GM10266 (cell line): ENCODE results near the gene PIGS.
"Not testable (repeated sequence)": the region's sequence is repeated elsewhere in the genome, so short reads cannot be mapped to it uniquely, and the experiment has no call there.

ENCODE experiments used
- DNase-seq: peaks from one replicate; pipeline ENCODE4 v3.0.0; 2012; ENCODE audit errors: extremely low spot score
- TF ChIP-seq, protein P1 (sequence below): IDR thresholded peaks from 2 replicates; pipeline ENCODE4 v1.5.1; 2012; ENCODE audit warnings: mild to moderate bottlenecking, low read depth; ENCODE audit not compliant: control insufficient read depth, insufficient read depth; ENCODE audit errors: missing control alignments

The PIGS gene

DNA sequence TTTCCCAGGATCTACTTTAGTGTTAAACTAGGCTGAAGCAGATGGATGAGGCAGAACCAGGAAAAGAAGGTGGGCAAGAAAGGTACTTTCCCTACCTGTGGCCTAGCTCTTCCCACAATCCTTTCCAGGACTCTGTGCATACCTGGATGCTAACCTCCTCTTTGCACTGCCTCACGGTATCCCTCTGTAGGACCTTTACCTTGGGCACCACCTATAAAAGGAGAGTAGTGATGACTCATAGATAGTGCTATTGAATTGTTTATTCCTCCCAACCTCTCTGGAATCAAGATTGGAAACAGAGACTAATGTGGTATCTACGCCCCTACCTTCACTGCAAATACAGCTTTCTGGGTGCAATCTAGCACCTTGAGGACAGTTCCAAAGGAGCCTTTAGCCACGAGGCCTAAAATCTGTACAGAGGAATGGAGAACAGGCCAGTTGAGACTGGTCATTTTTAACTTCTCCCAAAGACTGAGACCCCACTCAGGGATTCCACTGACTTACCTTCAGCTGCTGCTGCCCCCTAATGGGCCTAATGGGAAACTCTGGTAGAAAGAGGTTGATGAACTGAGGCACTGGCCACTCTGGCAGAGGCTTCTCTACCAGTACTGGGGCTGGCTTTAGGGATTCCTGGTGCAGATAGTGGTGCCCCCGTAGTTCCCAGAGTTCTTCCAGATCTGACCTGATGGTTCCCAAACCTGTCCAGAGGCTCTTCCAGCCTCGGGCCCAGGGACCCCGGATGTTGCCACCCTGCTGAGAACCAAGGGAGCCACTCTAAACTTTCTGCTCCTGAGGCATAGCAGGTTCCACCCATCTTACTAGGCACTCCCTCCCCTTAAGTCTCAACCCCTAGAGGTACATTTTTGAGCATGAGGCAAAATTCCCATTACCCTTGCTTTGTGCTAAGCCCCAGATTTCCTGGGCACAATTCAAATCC lies 41.9 kb upstream of the PIGS start:
- TF ChIP-seq, protein P1, sequence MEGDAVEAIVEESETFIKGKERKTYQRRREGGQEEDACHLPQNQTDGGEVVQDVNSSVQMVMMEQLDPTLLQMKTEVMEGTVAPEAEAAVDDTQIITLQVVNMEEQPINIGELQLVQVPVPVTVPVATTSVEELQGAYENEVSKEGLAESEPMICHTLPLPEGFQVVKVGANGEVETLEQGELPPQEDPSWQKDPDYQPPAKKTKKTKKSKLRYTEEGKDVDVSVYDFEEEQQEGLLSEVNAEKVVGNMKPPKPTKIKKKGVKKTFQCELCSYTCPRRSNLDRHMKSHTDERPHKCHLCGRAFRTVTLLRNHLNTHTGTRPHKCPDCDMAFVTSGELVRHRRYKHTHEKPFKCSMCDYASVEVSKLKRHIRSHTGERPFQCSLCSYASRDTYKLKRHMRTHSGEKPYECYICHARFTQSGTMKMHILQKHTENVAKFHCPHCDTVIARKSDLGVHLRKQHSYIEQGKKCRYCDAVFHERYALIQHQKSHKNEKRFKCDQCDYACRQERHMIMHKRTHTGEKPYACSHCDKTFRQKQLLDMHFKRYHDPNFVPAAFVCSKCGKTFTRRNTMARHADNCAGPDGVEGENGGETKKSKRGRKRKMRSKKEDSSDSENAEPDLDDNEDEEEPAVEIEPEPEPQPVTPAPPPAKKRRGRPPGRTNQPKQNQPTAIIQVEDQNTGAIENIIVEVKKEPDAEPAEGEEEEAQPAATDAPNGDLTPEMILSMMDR: peak; percentile 68
- DNase-seq: peak; percentile 53

DNA sequence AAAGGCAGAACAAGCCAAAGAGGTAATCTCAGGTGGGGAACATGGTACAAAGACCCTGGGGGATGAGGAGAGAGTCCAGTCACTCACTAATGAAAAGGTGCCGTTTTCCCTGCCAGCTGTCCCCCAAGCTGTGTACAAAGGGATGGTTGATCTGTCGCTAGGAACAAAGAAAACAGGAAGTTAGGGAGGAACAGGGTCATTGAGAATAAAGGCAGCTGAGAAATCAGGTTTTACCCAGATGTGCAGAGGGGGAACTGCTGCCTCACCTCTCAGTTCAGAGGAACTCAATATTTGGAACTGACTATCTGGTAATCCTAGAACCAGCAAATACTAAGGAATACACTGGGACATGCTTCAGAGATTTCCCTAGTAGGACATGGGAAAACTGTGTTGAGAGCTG lies 41.2 kb upstream of the PIGS start:
- no peak for DNase-seq
- TF ChIP-seq, protein P1: no peak

DNA sequence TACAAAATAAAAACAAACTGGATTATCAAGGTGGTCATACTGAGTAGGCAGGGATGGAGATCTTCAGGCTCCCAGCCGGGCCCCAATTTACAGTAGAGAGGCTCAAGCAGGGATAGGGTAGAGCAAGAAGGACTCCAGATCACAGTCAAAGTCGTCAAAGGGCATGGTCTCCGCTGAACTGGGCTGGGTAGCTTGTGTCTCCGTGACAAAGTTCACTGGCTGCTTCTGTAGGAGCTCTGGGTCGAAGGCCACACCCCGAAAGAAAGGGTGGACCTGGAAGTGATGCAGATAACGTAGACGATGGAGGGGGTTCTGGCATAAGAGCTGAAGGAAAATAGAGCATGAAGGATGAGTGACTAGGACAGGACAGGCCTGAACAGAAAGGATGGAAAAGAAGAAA lies 39.1 kb upstream of the PIGS start:
- TF ChIP-seq, protein P1: no peak
- DNase-seq: no peak

DNA sequence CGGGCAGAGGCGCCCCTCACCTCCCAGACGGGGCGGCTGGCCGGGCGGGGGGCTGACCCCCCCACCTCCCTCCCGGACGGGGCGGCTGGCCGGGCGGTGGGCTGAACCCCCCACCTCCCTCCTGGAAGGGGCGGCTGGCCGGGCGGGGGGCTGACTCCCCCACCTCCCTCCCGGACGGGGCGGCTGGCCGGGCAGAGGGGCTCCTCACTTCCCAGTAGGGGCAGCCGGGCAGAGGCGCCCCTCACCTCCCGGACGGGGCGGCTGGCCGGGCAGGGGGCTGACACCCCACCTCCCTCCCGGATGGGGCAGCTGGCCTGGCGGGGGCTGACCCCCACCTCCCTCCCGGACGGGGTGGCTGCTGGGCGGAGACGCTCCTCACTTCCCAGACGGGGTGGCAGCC lies 32.7 kb upstream of the PIGS start:
- not testable (repeated sequence) for DNase-seq

DNA sequence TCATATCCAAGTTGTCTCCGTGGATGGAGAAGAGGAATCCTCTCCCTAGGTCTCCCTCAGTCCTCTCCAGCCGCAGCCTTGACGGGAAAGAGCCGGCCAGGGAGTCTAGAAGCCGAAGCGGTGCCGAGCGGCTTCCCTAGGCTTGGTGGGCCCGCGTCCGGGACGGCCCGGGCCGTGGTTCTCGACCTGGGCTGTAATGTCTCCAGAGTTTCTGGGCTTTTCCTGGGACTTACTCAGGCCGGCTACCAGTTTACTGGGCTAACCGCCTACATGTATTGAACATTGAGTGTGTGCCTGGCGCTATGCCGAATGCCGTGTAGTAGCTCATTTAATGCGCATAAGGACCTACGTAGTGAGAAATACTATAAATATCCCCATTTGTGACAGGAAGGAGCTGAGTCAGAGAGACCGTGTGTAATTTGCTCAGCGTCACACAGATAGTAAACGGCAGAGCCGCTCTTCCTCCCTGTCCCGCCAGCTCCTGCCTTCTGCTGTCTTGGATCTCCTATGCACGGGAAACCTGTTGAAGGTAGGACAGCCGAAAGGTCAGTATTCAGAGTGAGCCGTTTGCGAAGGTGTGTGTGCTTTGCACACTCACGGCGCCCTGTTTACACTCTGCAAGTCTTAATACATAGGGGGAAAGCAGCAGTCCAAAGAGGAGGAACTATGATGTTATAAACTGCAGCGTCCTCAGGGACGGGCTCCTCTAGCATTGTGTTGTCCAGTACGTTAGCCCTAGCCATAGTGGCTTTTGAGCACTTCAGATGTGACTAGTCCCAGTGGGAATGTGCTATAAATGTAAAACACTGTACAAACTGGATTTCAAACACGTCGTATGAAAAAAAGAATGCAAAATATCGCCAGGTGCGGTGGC lies 28.2 kb upstream of the PIGS start:
- peak; percentile 84 for DNase-seq
- TF ChIP-seq, protein P1: no peak

DNA sequence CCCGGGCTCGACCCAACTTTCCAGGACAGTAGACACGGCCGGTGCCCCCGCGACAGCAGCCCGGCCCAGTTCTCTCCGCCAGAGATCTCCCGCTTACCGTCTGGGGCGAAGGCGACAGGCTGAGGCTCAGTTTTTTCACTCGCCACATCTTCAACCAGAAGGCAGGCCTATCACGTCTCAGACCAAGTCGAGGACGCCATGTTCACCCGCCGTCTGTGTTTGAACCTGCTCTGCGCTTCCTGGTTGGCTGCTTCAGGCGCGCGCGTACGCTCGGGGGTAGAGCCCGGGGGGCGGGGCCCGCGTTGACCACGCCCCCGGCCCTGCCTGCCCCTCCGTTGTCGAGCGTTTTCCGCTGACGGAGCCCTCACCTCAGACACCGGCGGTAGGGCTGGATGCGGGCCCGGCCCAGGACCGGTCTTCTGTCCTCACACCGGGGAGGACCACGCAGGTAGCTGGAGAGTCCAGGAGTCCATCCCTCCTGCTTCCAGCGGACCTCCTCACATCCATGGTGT lies 27.5 kb upstream of the PIGS start, which contains the start of gene SPAG5:
TSS of gene SPAG5 (minus strand) at position 227 of the 512 bp plus-strand sequence. CDS start at position 148, 79 bp downstream.
- peak; percentile 98 for DNase-seq
- TF ChIP-seq, protein P1: no peak

DNA sequence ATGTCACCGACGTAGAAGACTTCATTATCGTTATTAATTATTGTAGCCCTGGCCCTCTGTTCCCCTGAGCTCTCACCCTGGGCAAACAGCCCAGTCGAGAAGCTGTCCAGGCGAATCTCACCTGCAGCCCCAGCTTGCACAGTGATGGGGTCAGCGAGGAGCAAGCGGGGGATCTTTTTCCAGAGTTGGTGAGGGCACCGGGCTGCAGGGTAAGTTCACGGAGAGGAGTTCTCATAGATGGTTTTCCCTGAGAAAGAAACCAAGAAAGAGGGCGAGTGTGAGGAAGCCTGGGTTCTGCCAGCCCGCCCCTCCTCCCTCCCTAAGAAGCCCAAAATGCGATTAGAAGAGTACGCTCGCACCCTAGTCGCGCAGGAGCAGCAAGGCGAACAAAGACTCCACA lies 27.1 kb upstream of the PIGS start:
- no peak for DNase-seq
- TF ChIP-seq, protein P1: no peak
